Measurements from ENCODE around the gene HABP4. TPM values are rescaled to one million over a fixed set of nuclear protein-coding genes. Genes with fewer than 3 reads are reported as not detected.

The HABP4 gene
- total RNA-seq, 1 experiment from 2014 or later: 11.6 TPM

DNA sequence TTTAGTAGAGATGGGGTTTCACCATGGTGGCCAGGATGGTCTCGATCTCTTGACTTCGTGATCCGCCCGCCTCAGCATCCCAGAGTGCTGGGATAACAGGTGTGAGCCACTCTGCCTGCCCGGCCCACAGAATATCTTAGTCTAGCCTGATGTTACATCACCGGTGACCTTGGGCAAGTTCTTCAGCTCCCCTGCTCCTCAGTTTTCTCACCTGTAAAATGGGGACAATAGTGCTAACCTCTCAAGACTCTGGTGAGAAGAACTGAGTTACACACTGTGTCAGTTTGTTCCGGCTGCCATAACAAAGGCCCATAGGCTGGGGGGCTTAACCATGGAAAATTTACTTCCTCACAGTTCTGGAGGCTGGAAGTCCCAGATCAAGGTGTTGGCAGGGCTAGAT is 12.5 kb upstream of the HABP4 start:
- Histone ChIP-seq H3K9me3 (ENCODE audit: low read depth, low read length, poor library complexity, severe bottlenecking) (no peaks in the 10 kb centered on the region), H3K4me1 (ENCODE audit: insufficient read depth, low read length, poor library complexity, severe bottlenecking) (no peaks in the 10 kb centered on the region), H3K27ac (ENCODE audit: low read depth, low read length, poor library complexity, severe bottlenecking) (no peak overlapping the region), H3K36me3 (ENCODE audit: insufficient read depth, low read length, poor library complexity, severe bottlenecking) (no peaks in the 10 kb centered on the region), H3K27me3 (replicated peaks; ENCODE audit: insufficient read depth, low read depth, low read length, poor library complexity) (no peaks in the 10 kb centered on the region), H3K4me3 (ENCODE audit: low read depth, low read length, poor library complexity, severe bottlenecking) (no peak overlapping the region)
- TF ChIP-seq EZH2 (IDR thresholded peaks at IDR 0.05; ENCODE audit: borderline replicate concordance, low read depth, low read length, poor library complexity, severe bottlenecking) (no peak), CTCF (conservative IDR thresholded peaks at IDR 0.05; ENCODE audit: low read depth, low read length) (no peak)
- intact Hi-C loops (cut with micrococcal nuclease; ENCODE audit: unreplicated experiment): no loop called here
- BruUV-seq (replicated peaks): no TSS peak
- POLR2A ChIA-PET (ENCODE audit: low non-redundant PET): no interaction called here
- CTCF ChIA-PET: no interaction called here
- DNase-seq (ENCODE audit: low spot score): no peak

DNA sequence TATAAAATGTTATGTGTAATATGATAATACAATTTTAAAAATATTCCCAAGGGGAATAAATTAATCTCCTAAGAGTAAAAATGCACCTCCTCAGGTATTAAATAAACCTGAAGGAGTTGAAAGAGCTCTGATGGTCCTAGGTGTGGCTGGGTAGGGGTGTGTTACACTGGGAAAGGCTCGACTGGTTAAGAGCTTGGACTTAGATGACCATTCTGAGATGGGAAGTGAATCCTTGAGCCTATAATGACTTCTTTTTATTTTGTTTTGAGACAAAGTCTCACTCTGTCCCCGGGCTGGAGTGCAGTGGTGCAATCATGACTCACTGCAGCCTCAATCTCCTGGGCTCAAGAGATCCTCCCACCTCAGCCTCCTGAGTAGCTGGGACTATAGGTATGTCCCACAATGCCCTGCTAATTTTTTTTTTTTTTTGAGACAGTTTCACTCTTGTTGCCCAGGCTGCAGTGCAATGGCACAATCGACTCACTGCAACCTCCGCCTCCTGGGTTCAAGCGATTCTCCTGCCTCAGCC is 9.2 kb upstream of the HABP4 start:
- ChIA-PET CTCF (interaction anchor here (0.7 kb wide), 1 partner anchor 8 kb away, joined by 3 read pairs; no protein-coding TSS in a partner anchor), POLR2A (ENCODE audit: low non-redundant PET) (no interaction called here)
- DNase-seq (ENCODE audit: low spot score): no peak
- Histone ChIP-seq H3K36me3 (ENCODE audit: insufficient read depth, low read length, poor library complexity, severe bottlenecking) (no peaks in the 10 kb centered on the region), H3K4me1 (ENCODE audit: insufficient read depth, low read length, poor library complexity, severe bottlenecking) (no peaks in the 10 kb centered on the region), H3K27ac (ENCODE audit: low read depth, low read length, poor library complexity, severe bottlenecking) (no peak overlapping the region), H3K4me3 (ENCODE audit: low read depth, low read length, poor library complexity, severe bottlenecking) (no peak overlapping the region), H3K27me3 (replicated peaks; ENCODE audit: insufficient read depth, low read depth, low read length, poor library complexity) (no peaks in the 10 kb centered on the region), H3K9me3 (ENCODE audit: low read depth, low read length, poor library complexity, severe bottlenecking) (no peaks in the 10 kb centered on the region)
- intact Hi-C loops (cut with micrococcal nuclease; ENCODE audit: unreplicated experiment): no loop called here
- no peak for TF ChIP-seq CTCF (conservative IDR thresholded peaks at IDR 0.05; ENCODE audit: low read depth, low read length)
- no peak for TF ChIP-seq EZH2 (IDR thresholded peaks at IDR 0.05; ENCODE audit: borderline replicate concordance, low read depth, low read length, poor library complexity, severe bottlenecking)
- no TSS peak for BruUV-seq (replicated peaks)

GRCh38 chr9:96441798-96442445 is 8.0 kb upstream of the HABP4 start:
- Histone ChIP-seq H3K27me3 (replicated peaks; ENCODE audit: insufficient read depth, low read depth, low read length, poor library complexity) (no peaks in the 10 kb centered on the region), H3K4me1 (ENCODE audit: insufficient read depth, low read length, poor library complexity, severe bottlenecking) (no peaks in the 10 kb centered on the region), H3K36me3 (ENCODE audit: insufficient read depth, low read length, poor library complexity, severe bottlenecking) (no peaks in the 10 kb centered on the region), H3K9me3 (ENCODE audit: low read depth, low read length, poor library complexity, severe bottlenecking) (no peaks in the 10 kb centered on the region), H3K4me3 (ENCODE audit: low read depth, low read length, poor library complexity, severe bottlenecking) (no peak overlapping the region), H3K27ac (ENCODE audit: low read depth, low read length, poor library complexity, severe bottlenecking) (no peak overlapping the region)
- TF ChIP-seq EZH2 (IDR thresholded peaks at IDR 0.05; ENCODE audit: borderline replicate concordance, low read depth, low read length, poor library complexity, severe bottlenecking): no peak
- peak; percentile 49 for TF ChIP-seq CTCF (conservative IDR thresholded peaks at IDR 0.05; ENCODE audit: low read depth, low read length)
- ChIA-PET CTCF (interaction anchor here (1.0 to 1.3 kb wide), 2 partner anchors 9 to 225 kb away, joined by 6 to 7 read pairs; no protein-coding TSS in a partner anchor), POLR2A (ENCODE audit: low non-redundant PET) (no interaction called here)
- peak; percentile 62 for DNase-seq (ENCODE audit: low spot score)
- intact Hi-C loops (cut with micrococcal nuclease; ENCODE audit: unreplicated experiment): no loop called here
- BruUV-seq (replicated peaks): no TSS peak
